Prostate gland (tissue), 2 donors: Measurements from ENCODE around the gene TMEM59L. TPM values are rescaled to one million over a fixed set of nuclear protein-coding genes. Genes with fewer than 3 reads are reported as not detected.

Source experiments
- DNase-seq: peaks from one replicate; pipeline ENCODE4 v3.0.0-alpha.2; 2019; ENCODE audit warnings: low spot score
- H3K27ac ChIP-seq, 2 donors: fragments of 200-600 bp; sonication (generic); 2 replicates each; pipeline ENCODE4 v1.5.1; 2017 to 2019
- H3K27me3 ChIP-seq: fragments of 200-600 bp; sonication (generic); replicated peaks from 2 replicates; pipeline ENCODE4 v1.5.1; 2019; ENCODE audit not compliant: insufficient read depth
- H3K36me3 ChIP-seq, 2 donors: fragments of 200-600 bp; sonication (generic); 1 replicate in 1 of 2; 2 replicates in 1 of 2; pipeline versions ENCODE4 v1.5.1 to v1.8.1; 2017 to 2019
- H3K4me1 ChIP-seq: fragments of 200-600 bp; sonication (generic); replicated peaks from 2 replicates; pipeline ENCODE4 v1.5.1; 2019
- H3K4me3 ChIP-seq, 2 donors: fragments of 200-600 bp; sonication (generic); 2 replicates each; pipeline ENCODE4 v1.5.1; 2017 to 2019
- H3K9me3 ChIP-seq: fragments of 200-600 bp; sonication (generic); 2 replicates; pipeline ENCODE4 v1.5.1; 2017
- POLR2A ChIP-seq: fragments of 450-650 bp; IDR thresholded peaks from one replicate; pipeline ENCODE4 v1.6.1; 2016; ENCODE audit warnings: antibody characterized with exemption, mild to moderate bottlenecking
- POLR2AphosphoS5 ChIP-seq: sonication (generic); formaldehyde crosslinking; IDR thresholded peaks from one replicate; pipeline ENCODE4 v1.6.1; 2017; ENCODE audit warnings: antibody characterized with exemption
- WGBS: methylation state at CpG from one replicate; pipeline ENCODE4 v1.1.5; 2018; 5-methylcytosine and 5-hydroxymethylcytosine counted together
- intact Hi-C: fragments of 100-400 bp; cut with DNase I; formaldehyde crosslinking; loops from one replicate; pipeline ENCODE4 v1.14.2; 2022
- total RNA-seq, 2 donors: library from RNA; depleted of rRNA; stranded (reverse); fragments of >200 nt; gene quantifications; one replicate each; pipeline ENCODE4 v1.1.0, GENCODE V29; 2016
- TF ChIP-seq, protein P1 (sequence below), 4 experiments: fragments of 200-600 bp in 2 of 4; fragments of 450-650 bp in 2 of 4; sonication (generic) in 2 of 4; IDR thresholded peaks; 1 replicate in 3 of 4; 2 replicates in 1 of 4; pipeline ENCODE4 v1.5.1; 2016 to 2019; ENCODE audit warnings: antibody characterized with exemption in 4 of 4, mild to moderate bottlenecking in 2 of 4, moderate library complexity in 2 of 4

The TMEM59L gene
- total RNA-seq, 2 donors from 2014 or later = 0.27 to 3.6 TPM

DNA sequence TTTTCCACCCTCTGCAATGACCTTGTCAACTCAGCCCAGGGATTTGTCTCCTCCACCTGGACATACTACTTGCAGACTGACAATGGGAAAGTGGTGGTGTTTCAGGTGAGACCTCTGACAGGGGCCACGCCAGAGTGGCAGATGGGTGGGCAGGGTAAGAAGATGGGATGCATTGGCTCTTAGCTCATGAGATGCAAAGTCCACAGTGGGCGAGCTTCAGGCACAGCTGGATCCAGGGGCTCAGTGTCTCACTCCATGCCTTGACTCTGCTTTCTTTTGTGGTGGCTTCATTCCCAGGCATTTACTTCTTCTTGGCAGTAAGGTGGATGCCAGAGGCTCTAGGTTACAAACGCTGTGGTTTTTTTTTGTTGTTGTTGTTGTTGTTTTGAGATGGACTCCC is 3.4 kb downstream of the TMEM59L start:
- H3K27me3 ChIP-seq = peaks cover 19% of the 10 kb centered on the region
- H3K9me3 ChIP-seq = no peaks in the 10 kb centered on the region
- TF ChIP-seq POLR2AphosphoS5 (no peak), POLR2A (no peak)
- WGBS = 90% methylated on average over 3 of the region's 3 CpGs
- no peak overlapping the region for H3K27ac ChIP-seq
- peaks cover 8% of the 10 kb centered on the region for H3K4me1 ChIP-seq
- H3K36me3 ChIP-seq = no peaks in the 10 kb centered on the region
- no peak for DNase-seq
- intact Hi-C loops = no loop called here
- no peak overlapping the region for H3K4me3 ChIP-seq

DNA sequence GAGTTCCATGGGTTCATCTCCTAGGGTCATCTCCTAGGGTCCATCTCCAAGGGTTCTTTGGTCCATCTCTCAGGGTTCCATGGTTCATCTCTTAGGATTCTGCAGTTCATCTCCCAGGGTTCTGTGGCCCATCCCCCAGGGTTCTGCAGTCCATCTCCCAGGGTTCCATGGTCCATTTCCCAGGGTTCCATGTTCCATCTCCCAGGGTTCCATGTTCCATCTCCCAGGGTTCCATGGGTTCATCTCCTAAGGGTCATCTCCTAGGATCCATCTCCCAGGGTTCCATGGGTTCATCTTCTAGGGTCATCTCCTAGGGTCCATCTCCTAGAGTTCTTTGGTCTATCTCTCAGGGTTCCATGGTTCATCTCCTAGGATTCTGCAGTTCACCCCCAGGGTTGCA is 4.9 kb downstream of the TMEM59L start:
- intact Hi-C loops = no loop called here
- H3K9me3 ChIP-seq = no peaks in the 10 kb centered on the region
- H3K4me3 ChIP-seq = no peak overlapping the region
- peaks cover 2% of the 10 kb centered on the region for H3K4me1 ChIP-seq
- H3K36me3 ChIP-seq = no peaks in the 10 kb centered on the region
- TF ChIP-seq, protein P1, sequence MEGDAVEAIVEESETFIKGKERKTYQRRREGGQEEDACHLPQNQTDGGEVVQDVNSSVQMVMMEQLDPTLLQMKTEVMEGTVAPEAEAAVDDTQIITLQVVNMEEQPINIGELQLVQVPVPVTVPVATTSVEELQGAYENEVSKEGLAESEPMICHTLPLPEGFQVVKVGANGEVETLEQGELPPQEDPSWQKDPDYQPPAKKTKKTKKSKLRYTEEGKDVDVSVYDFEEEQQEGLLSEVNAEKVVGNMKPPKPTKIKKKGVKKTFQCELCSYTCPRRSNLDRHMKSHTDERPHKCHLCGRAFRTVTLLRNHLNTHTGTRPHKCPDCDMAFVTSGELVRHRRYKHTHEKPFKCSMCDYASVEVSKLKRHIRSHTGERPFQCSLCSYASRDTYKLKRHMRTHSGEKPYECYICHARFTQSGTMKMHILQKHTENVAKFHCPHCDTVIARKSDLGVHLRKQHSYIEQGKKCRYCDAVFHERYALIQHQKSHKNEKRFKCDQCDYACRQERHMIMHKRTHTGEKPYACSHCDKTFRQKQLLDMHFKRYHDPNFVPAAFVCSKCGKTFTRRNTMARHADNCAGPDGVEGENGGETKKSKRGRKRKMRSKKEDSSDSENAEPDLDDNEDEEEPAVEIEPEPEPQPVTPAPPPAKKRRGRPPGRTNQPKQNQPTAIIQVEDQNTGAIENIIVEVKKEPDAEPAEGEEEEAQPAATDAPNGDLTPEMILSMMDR (IDR thresholded peaks at IDR 0.05) = no peak
- TF ChIP-seq POLR2AphosphoS5 (no peak), POLR2A (no peak)
- peaks cover 10% of the 10 kb centered on the region for H3K27me3 ChIP-seq
- no peak for DNase-seq
- no peak overlapping the region for H3K27ac ChIP-seq

DNA sequence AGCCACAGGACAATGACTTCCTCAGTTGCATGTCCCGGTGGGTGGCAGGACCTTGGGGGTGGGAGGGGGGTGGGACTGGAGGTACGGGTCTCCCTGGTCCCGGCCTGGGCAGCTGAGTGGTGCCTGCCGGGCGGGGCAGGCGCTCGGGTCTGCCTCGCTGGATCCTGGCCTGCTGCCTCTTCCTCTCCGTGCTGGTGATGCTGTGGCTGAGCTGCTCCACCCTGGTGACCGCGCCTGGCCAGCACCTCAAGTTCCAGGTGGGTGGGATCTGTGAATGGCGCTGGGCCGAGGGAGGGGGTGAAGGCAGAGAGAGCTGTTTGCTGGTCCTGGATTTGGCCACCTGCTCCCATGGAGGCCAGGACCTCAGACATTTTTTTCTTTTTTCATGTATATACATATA is 5.6 kb downstream of the TMEM59L start:
- Histone ChIP-seq H3K27me3 (peaks cover 4% of the 10 kb centered on the region), H3K4me3 (no peak overlapping the region), H3K9me3 (no peaks in the 10 kb centered on the region), H3K27ac (no peak overlapping the region), H3K36me3 (no peaks in the 10 kb centered on the region), H3K4me1 (no peaks in the 10 kb centered on the region)
- intact Hi-C loops = no loop called here
- no peak for TF ChIP-seq POLR2A
- TF ChIP-seq POLR2AphosphoS5 = no peak
- TF ChIP-seq, protein P1 (IDR thresholded peaks at IDR 0.05) = no peak
- WGBS = 84% methylated on average over 9 of the region's 13 CpGs
- DNase-seq = no peak

DNA sequence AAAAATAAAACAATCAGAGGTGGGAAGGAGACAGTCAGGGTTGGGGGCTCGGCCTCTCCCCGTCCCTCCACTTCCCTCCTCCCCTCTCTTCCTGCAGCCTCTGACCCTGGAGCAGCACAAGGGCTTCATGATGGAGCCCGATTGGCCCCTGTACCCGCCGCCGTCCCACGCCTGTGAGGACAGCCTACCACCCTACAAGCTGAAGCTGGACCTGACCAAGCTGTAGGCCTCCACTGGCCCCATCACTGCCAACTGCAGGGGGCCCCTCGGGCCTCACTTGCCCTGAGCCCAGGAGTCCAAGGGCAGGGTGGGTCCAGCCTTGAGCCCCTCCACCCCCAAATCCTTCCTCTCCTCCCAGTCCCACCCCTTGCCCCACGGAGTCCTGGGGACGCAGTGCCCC is 7.6 kb downstream of the TMEM59L start:
- WGBS = 88% methylated on average over 10 of the region's 10 CpGs
- no peaks in the 10 kb centered on the region for H3K36me3 ChIP-seq
- no peak for DNase-seq
- intact Hi-C loops = no loop called here
- TF ChIP-seq POLR2AphosphoS5 (no peak), POLR2A (no peak)
- TF ChIP-seq, protein P1 (IDR thresholded peaks at IDR 0.05) = no peak
- no peaks in the 10 kb centered on the region for H3K27me3 ChIP-seq
- no peak overlapping the region for H3K27ac ChIP-seq
- no peak overlapping the region for H3K4me3 ChIP-seq
- H3K4me1 ChIP-seq = no peaks in the 10 kb centered on the region
- no peaks in the 10 kb centered on the region for H3K9me3 ChIP-seq

DNA sequence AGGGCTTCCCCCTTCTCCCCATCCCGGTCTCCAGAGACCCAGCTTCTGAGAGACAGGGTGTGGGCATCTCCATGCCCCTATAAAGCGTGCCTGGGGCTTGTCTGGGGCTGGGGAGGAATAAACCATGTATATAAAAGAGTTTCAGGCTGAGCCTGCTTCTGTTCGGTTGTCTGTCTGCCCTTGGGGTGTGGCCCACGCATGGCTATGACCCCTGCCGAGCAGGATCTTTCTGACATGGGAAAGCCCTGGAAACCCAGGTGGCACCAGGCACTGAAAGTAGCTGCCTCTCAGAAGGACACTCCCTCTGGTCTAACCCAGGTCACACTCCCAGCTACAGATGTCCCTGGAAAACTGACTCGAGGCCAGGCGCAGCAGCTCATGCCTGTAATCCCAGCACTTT is 8.2 kb downstream of the TMEM59L start:
- no peaks in the 10 kb centered on the region for H3K9me3 ChIP-seq
- no peak overlapping the region for H3K27ac ChIP-seq
- DNase-seq = no peak
- 76% methylated on average over 7 of the region's 7 CpGs for WGBS
- no peak for TF ChIP-seq POLR2AphosphoS5
- TF ChIP-seq, protein P1 (IDR thresholded peaks at IDR 0.05) = no peak
- TF ChIP-seq POLR2A = no peak
- no peak overlapping the region for H3K4me3 ChIP-seq
- H3K36me3 ChIP-seq = no peaks in the 10 kb centered on the region
- no peaks in the 10 kb centered on the region for H3K4me1 ChIP-seq
- no peaks in the 10 kb centered on the region for H3K27me3 ChIP-seq
- intact Hi-C loops = no loop called here
